Ramos (cell line): Measurements from ENCODE around the gene TTC27.

Experiments
- in situ Hi-C: fragments of 300-500 bp; cut with MboI; formaldehyde crosslinking; loops from one replicate; pipeline ENCODE4 v1.14.3; 2022; ENCODE audit warnings: low sequenced_read_pairs; ENCODE audit not compliant: unreplicated experiment

The TTC27 gene

GRCh38 chr2:32748158-32748557 is 120.3 kb downstream of the TTC27 start:
- in situ Hi-C loops, result no loop called here

DNA sequence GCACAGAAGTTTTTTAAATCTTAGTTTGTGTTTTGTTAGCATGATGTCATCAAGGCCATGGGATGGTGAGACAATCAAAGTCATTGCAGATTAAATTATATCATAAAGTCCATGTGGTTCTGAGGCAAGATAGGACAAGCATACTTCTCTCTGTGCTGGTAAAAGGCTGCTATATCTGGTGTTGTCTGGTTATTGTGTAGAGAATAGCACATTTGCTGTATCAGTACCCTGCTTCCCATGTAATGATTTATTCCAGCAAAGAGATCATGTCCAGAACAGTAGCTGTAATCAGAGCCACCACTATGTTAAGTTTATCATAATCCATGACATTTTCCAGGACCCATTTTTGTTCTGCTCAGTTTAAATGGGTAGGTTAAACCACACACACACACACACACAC is 123.0 kb downstream of the TTC27 start:
- in situ Hi-C loops, result loop anchor here (25.0 kb wide), 1 partner anchor 836 kb away; the partner anchor contains the start of gene FAM98A

DNA sequence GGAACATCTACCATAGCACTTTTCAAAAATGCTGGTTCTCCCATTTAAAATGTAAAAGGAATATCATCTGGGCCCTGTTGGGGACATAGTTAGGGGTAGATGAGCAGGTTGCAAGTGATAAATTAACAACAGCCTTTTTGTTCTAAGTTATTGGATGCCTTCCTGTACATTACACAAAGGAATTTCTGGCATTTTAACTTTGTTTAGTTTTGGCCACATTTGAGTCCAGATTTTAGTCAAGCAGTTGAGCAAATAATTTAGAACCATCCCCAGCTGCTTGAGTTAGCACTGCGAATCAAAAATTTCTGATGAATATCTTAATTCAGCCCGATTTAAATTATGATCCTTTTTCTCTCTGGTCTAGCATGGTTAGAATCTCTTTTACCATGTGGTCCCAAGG is 124.4 kb downstream of the TTC27 start:
- in situ Hi-C loops, result loop anchor here (25.0 kb wide), 1 partner anchor 835 kb away; the partner anchor contains the start of gene FAM98A

DNA sequence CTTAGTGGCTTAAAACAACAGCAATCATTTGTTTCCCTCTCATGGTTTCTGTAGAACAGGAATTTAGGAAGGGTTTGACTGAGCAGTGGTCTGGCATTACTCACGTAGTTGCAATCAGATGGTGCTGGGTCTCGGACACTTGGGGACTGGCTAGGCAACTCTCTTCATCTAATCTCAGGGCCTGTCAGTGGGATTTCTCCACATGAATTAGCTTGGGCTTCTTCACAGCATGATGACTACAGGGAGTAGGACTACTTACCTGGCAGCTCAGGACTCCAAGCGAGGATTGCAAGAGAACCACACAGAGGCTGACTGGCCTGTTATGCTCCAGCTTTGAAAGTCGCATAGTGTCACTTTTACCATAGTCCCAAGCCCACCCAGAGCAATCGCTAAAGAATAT is 125.1 kb downstream of the TTC27 start:
- in situ Hi-C loops, result loop anchor here (25.0 kb wide), 1 partner anchor 834 kb away; the partner anchor contains the start of gene FAM98A

GRCh38 chr2:32754676-32755075 is 126.8 kb downstream of the TTC27 start:
- in situ Hi-C loops, result loop anchor here (25.0 kb wide), 1 partner anchor 833 kb away; the partner anchor contains the start of gene FAM98A

GRCh38 chr2:32755666-32756065 is 127.8 kb downstream of the TTC27 start:
- in situ Hi-C loops, result loop anchor here (25.0 kb wide), 1 partner anchor 832 kb away; the partner anchor contains the start of gene FAM98A

DNA sequence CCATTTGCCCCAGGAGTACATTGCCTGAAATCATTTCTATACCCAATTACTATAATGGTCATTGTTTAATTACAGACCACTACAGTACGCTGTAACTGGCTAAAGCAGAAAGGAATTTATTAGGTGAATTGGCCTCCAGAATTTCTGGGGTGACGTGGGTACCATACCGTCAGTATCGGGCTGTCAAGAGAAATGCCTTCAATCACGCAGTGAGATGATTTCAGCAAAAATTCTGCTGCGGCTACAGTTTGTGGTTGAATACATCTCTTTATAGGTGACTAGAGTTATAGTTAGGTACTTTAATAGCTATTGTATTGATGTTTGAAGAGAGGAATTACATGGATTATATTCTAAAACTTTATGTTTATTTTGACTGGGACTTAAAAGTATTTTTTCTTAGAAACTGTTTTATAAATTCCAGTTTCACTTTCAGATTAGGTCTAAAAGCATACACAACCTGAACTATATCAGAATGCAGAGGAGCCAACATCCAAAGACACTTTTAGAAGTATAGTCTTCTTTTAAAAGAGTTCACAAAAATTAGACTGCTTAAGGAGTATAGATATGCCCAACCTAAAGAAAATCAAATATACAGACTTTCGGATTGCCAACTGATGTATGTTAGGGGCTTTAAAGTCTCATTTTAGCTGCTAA is 128.4 kb downstream of the TTC27 start:
- in situ Hi-C loops, result loop anchor here (25.0 kb wide), 1 partner anchor 831 kb away; the partner anchor contains the start of gene FAM98A

DNA sequence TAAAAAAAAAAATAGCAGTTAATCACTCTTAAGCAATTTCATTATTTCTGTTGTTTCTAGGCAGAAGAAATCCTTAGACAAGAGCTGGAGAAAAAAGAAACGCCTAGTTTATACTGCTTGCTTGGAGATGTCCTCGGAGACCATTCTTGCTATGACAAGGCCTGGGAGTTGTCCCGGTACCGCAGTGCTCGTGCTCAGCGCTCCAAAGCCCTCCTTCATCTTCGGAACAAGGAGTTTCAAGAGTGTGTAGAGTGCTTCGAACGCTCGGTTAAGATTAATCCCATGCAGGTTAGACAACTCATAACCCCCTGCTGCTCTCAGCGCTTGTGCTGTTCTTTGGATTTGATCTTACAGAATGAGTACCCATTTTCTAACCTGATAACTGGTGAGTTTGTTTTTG is 130.4 kb downstream of the TTC27 start:
- in situ Hi-C loops, result loop anchor here (25.0 kb wide), 1 partner anchor 829 kb away; the partner anchor contains the start of gene FAM98A

DNA sequence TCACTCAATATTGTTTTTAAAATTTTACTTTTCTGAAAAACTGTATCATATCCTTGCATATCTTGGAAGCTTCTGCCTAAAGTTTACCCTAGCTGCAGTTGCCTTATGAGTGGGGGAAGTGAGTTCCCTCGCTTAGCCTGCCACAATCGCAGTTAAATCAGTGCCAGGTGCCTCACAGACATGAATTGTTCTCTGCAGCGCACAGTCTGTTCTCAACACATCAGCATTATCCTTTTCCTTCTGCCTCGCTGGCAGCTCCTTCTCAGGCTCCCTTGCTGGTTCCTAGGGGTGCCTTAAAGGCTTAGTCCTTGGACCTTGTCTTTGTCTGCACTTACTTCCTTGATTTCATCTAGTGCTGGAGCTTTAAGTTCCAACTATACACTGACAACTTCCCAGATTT is 132.8 kb downstream of the TTC27 start:
- in situ Hi-C loops, result loop anchor here (25.0 kb wide), 1 partner anchor 827 kb away; the partner anchor contains the start of gene FAM98A

- in situ Hi-C loops, result loop anchor here (25.0 kb wide), 1 partner anchor 819 kb away; the partner anchor contains the start of gene FAM98A
Measured at GRCh38 chr2:32768387-32769174, 140.7 kb downstream of the TTC27 start.

DNA sequence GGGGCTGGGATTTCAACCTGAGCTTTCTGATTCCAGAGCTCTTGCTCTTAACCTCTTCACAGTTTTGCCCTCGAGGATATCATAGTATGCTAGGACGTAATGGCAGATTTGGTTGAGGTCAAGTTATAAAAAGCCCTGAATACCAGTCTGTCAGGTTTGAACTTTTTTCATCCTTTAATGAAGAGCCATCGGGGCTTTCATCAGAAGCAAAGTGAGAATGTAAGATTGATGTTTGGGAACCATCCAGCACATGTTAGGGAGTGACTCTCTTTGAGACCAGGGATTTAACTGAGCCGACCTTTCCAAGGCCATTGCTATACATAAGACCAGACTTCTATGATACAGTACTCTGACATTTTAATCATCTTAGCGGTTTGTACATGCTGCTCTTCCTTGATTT is 142.5 kb downstream of the TTC27 start:
- in situ Hi-C loops, result loop anchor here (5.0 to 25.0 kb wide), 3 partner anchors 174 to 817 kb away; partner anchors contain the start of genes FAM98A and LTBP1

DNA sequence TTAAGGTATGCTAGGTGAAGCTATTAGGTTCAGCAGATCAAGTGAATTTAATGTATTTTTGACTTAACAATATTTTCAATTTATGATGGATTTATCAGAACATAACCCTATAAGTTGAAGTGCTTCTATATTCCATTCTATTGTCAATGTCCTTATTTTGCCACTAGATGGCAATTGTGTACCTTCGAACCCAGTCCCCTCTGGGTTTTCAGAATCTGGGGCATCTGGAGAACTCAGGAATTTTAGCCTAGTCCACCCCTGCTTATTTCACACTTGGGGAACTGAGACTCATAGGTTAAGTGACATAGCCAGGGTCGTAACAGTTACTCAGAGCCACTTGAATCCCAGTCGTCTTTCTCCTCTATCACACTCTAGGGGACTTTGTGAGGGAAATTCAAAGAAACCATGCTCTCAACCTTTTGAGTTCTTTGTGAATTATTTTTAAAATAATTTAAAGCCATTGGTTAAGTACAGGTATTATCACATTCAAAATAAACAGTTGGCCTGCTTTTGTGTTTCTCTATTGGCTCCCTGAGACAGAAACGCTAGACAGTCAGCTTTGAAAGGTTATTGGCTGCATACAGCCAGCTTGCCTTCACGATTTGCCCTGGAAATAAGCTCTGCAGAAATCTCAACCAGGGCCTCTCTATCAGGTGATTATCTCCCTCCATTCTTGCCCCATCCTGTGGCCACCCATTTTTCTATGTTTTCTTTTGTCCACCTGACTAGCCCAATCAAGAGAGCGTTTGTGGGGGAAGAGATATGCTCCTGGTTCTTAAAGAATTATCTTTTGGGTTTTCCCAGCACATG is 145.0 kb downstream of the TTC27 start:
- in situ Hi-C loops, result loop anchor here (5.0 to 25.0 kb wide), 3 partner anchors 172 to 814 kb away; partner anchors contain the start of genes FAM98A and LTBP1

- in situ Hi-C loops, result loop anchor here (5.0 to 25.0 kb wide), 3 partner anchors 171 to 814 kb away; partner anchors contain the start of genes FAM98A and LTBP1
Measured at GRCh38 chr2:32773448-32773808, 145.6 kb downstream of the TTC27 start.

DNA sequence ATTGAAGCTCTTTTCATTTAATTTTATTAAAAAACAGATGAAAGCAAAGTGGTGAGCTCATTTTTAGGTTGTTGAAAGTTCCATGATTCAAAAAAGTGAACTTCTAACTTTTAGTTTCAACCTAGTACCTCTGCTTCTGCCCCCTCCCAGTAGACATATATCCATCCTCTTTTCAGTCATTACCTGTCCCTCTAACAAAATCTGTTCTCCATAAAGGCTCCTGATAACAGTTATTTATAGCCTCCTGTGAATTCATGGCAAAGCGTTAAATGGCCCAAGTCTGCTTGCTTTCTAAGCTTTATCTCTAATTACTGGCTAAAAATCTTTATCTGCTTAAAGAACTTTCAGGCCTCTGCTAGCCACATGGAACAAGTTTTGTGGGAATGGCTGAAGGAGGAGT is 148.1 kb downstream of the TTC27 start:
- in situ Hi-C loops, result loop anchor here (10.0 kb wide), 1 partner anchor 169 kb away; the partner anchor contains the start of gene LTBP1

DNA sequence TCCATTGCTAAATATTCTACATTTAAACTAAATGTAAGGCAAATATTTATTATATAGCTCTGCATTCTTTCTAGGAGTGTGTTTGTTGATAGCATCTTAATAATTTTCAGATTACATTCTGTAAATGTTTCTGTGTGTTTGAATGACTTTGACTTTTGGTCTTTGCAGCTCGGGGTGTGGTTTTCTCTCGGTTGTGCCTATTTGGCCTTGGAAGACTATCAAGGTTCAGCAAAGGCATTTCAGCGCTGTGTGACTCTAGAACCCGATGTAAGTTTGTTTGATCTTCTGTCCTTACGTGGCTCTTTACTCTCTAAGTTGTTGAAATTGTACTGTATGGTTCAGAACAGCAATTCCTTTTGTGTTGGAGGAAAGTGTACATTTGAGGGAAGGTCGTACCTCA is 149.9 kb downstream of the TTC27 start:
- in situ Hi-C loops, result loop anchor here (10.0 kb wide), 1 partner anchor 167 kb away; the partner anchor contains the start of gene LTBP1

GRCh38 chr2:32780961-32781360 is 153.1 kb downstream of the TTC27 start:
- in situ Hi-C loops, result no loop called here

DNA sequence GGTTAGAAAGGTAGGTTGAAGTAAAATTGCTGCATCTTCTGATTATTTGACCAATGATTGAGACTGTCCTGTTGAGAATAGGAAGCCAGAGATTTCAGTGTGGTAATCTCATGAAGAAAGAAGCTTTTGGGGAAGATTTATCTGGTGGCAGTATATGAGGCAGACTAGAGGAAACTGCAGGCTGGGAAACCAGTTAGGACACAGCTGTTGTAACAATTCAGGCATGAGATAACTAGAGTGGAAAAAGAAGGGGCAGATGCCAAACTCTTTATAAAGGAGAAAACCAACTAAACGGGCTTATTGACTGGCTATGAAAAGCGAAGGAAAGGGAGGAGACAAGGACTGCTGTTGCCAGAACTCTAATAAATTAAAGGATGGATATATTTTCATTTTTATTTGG is 155.6 kb downstream of the TTC27 start:
- in situ Hi-C loops, result no loop called here

- in situ Hi-C loops, result no loop called here
Measured at GRCh38 chr2:32783933-32784332, 156.1 kb downstream of the TTC27 start.

- in situ Hi-C loops, result no loop called here
Measured at GRCh38 chr2:32787207-32787606, 159.4 kb downstream of the TTC27 start.

GRCh38 chr2:32788114-32788513 is 160.3 kb downstream of the TTC27 start:
- in situ Hi-C loops, result no loop called here
